GM21717 (cell line): ENCODE measurements around the gene PDE4B.
"Not testable (repeated sequence)": the region's sequence is repeated elsewhere in the genome, so short reads cannot be mapped to it uniquely, and the experiment has no call there.

Experiments
- ATAC-seq: cut with Tn5 transposase; IDR thresholded peaks from one replicate; pipeline ENCODE4 v1.9.1; 2021; ENCODE audit warnings: mild to moderate bottlenecking, moderate library complexity; ENCODE audit not compliant: unreplicated experiment

Gene PDE4B

DNA sequence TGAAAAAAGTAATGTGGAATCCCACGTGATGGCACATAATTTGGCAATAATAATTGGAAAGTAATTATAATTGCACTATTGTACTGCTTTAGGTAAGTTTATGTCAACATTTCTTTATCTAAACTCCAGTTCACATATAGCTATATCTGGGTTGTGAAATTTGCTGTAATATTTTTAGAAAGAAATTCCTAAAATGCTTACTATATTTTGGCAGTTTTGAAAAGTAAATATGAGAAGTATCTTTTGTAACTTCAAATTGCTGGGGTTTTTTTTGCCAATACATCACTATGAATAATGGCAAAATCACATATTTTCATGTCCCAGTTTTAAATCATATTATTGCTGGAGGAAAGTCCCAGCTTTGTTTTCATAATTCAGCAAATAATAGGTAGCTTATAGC, 197.5 kb downstream of the PDE4B start:
- ATAC-seq, result no peak

GRCh38 chr1:65991694-65992093, 199.0 kb downstream of the PDE4B start:
- ATAC-seq, result no peak

GRCh38 chr1:65992165-65992821, 199.6 kb downstream of the PDE4B start:
- no peak for ATAC-seq

DNA sequence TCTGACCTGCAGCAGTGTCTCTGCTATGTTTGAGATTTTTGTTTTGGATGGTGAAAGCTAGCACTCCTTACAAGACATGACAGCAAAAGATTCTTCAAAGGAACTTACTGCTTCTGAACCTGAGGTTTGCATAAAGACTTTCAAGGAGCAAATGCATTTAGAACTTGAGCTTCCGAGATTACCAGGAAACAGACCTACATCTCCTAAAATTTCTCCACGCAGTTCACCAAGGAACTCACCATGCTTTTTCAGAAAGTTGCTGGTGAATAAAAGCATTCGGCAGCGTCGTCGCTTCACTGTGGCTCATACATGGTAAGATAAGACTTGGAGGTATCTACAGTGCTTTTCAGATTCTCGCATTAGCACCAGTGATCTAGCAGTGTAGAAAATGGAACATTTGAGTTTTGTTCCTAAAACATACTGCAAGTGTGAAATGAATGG, 200.2 kb downstream of the PDE4B start:
- no peak for ATAC-seq

- no peak for ATAC-seq
These were observed 201.5 kb downstream of the PDE4B start for GRCh38 chr1:65994223-65994622.

DNA sequence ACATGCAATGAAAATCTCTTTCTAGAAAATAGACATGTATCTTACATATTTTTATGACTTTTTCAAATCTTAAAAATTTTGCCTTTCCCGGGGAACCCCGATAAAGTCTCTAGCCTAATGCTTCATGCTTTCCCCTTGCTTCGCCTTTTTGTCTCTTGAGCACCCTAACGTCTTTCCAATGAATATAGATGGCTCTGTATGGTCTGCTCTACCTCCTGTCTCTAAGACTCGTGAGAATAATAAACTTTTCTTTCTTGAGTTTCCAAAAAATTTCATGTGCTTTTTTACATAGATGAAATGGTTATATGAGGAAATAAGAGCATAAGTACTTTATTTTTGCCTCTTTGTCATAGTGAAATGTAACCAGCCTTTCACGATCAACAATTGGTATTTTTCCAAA, 202.6 kb downstream of the PDE4B start:
- ATAC-seq, result no peak

DNA sequence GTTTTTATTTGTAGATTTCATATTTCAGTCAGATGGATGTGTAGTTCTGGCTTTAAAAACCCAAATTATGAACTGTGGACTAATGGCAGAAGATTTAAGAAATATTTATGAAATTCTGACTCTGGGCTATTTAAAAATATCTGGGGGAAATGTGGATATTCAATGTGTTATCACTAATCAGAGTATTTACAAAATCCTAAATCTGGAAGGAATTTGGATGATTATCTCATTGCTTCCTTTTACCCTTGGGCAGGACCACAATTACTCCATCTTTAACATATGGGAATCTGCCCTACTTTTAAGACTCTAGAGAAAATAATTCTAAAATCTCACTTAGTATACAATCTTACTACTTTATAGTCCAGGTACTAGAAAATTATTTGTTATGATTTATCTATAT, 203.2 kb downstream of the PDE4B start:
- no peak for ATAC-seq

DNA sequence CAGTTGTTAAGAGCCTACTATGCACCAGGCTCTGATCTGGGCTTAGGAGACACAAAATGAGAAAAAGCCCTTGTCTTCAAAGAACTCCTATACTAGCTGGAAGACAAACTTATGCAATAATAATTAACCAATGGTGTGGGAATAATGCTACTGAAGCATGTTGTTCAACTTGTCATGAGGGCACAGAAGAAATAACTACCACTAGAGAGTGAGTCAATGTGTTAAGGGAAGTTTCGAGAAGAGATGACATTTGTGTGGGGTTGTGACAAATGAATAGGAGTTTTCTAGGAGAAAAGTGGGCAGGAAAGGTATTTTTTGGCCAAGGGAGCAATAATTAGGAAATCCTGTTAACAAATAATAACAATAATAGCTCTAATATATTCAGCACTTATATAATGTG, 205.0 kb downstream of the PDE4B start:
- no peak for ATAC-seq

- ATAC-seq, result no peak
These were observed 206.3 kb downstream of the PDE4B start for GRCh38 chr1:65998763-65999583.

DNA sequence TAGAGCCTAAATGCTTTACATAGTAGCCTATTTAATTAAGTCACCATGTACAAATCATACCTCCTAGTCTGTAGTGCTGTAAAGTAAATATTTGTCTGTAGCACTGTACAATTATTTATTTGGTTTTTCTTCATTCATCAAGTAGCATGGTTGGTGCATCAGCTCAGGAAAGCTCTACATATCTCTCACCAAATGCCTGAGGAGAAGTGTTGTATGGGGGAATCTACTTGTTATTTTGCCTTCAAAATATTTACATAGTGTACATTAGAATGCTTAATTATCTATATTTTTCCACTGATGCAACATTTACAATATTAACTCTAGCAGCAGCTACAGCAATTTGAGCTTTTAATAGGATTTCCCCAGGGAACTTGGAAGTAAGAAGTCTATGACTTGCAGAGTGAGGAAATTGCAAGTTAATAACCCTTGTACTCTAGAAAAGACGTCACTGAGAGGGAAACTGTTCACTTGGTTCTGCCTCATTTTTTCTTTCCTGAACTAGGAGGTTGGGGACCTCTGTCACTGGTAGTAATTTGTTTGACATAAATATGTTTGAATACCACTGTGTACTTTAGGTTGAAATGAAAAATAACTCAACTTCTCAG, 207.4 kb downstream of the PDE4B start:
- no peak for ATAC-seq

GRCh38 chr1:66003690-66004089, 211.0 kb downstream of the PDE4B start:
- ATAC-seq, result no peak

GRCh38 chr1:66006534-66006933, 213.8 kb downstream of the PDE4B start:
- not testable (repeated sequence) for ATAC-seq

- no peak for ATAC-seq
These were observed 219.6 kb downstream of the PDE4B start for GRCh38 chr1:66012106-66012784.

GRCh38 chr1:66013371-66013770, 220.7 kb downstream of the PDE4B start:
- no peak for ATAC-seq

- ATAC-seq, result no peak
These were observed 230.4 kb downstream of the PDE4B start for GRCh38 chr1:66022904-66023620.

- no peak for ATAC-seq
These were observed 232.5 kb downstream of the PDE4B start for GRCh38 chr1:66025188-66025587.

DNA sequence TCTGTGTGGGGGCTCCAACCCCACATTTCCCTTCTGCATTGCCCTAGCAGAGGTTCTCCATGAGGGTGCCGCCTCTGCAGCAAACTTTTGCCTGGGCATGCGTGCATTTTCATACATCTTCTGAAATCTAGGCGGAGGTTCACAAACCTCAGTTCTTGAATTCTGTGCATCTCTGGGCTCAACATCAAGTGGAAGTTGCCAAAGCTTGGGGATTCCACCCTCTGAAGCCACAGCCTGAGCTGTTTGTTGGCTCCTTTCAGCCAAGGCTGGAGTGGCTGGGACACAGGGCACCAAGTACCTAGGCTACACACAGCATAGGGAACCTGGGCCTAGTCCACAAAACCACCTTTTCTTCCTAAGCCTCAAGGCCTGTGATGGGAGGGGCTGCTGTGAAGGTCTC, 235.3 kb downstream of the PDE4B start:
- no peak for ATAC-seq

- ATAC-seq, result no peak
These were observed 241.1 kb downstream of the PDE4B start for GRCh38 chr1:66033781-66034180.

DNA sequence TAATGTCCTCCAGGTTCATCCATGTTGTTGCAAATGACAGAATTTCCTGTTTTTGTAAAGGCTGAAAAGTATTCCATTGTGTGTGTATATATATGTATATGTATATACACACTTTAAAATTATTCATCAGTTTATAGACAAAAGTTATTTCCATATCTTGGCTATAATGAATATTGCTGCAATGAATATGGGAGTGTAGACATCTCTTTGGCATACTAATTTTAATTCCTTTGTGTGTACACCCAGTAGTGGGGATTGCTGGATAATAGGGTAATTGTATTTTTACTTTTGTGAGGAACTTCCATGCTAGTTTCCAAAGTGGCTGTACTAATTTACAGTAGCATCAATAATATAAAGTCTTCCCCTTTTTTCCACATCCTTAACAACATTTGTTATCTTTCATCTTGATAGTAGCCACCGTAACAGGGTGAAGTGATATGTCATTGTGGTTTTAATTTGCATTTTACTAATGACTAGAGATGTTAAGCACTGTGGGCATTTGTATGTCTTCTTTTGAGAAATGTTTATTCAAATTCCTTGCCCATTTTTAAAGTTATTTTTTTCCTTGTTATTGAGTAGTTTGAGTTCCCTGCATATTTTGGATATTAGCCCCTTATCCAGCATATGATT, 243.0 kb downstream of the PDE4B start:
- no peak for ATAC-seq

DNA sequence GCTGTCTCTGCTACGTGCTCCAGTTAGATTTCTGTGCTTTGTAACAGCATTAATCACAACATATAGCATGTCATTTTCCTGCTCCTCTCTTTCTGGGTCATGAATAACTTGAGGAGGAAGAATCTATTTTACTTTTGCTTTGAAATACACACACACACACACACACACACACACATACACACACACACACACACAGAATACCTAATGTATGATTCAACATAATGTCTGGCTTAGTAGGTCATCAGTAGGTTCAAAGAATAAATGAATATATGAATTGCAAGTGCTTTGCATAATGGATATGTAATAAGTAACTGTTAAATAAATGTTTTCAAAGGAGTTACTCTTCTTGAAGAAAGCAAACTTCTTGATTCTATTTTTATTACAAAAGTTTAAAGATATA, 249.0 kb downstream of the PDE4B start:
- ATAC-seq, result no peak
